Neural cell (in vitro differentiated cells): ENCODE measurements around the gene TTLL1. TPM values are rescaled to one million over a fixed set of nuclear protein-coding genes. Genes with fewer than 3 reads are reported as not detected.

Experiments
- H2AFZ ChIP-seq: fragments of 200-600, 300-800 bp; sonication (generic), shearing (Covaris generic); 2 replicates; pipeline ENCODE4 v1.6.0; 2014; ENCODE audit warnings: low read depth, mild to moderate bottlenecking, antibody characterized with exemption, low read length, moderate library complexity
- H3F3A ChIP-seq: fragments of 200-600 bp; shearing (Covaris generic); 2 replicates; pipeline ENCODE4 v1.6.1; 2016; ENCODE audit warnings: mild to moderate bottlenecking, moderate library complexity, mixed read lengths, antibody characterized with exemption, low read length; ENCODE audit not compliant: insufficient read depth, poor library complexity, severe bottlenecking
- H3K27ac ChIP-seq: fragments of 200-600, 300-800 bp; sonication (generic), shearing (Covaris generic); 2 replicates; pipeline ENCODE4 v1.5.1; 2014; ENCODE audit warnings: mild to moderate bottlenecking, low read length, moderate library complexity
- H3K27me3 ChIP-seq: fragments of 300-800, 200-600 bp; sonication (generic), shearing (Covaris generic); 2 replicates; pipeline ENCODE4 v1.6.0; 2014; ENCODE audit warnings: mild to moderate bottlenecking, low read depth, low read length, moderate library complexity; ENCODE audit not compliant: insufficient read depth
- H3K36me3 ChIP-seq: fragments of 300-800, 200-600 bp; sonication (generic), shearing (Covaris generic); 2 replicates; pipeline ENCODE4 v1.5.1; 2014; ENCODE audit warnings: mild to moderate bottlenecking, antibody characterized with exemption, low read length, moderate library complexity; ENCODE audit not compliant: insufficient read depth
- H3K4me2 ChIP-seq: fragments of 300-800, 200-600 bp; sonication (generic), shearing (Covaris generic); 2 replicates; pipeline ENCODE4 v1.6.0; 2014; ENCODE audit warnings: mild to moderate bottlenecking, low read length
- H3K4me3 ChIP-seq: fragments of 300-800, 200-600 bp; sonication (generic), shearing (Covaris generic); 2 replicates; pipeline ENCODE4 v1.5.1; 2014; ENCODE audit warnings: mild to moderate bottlenecking, low read length, moderate library complexity
- H3K79me2 ChIP-seq: fragments of 200-600 bp; shearing (Covaris generic); replicated peaks from 2 replicates; pipeline ENCODE4 v1.6.0; 2014; ENCODE audit warnings: mild to moderate bottlenecking, low read length, moderate library complexity; ENCODE audit not compliant: insufficient read depth
- H3K9ac ChIP-seq: fragments of 300-800, 200-600 bp; sonication (generic), shearing (Covaris generic); 2 replicates; pipeline ENCODE4 v1.6.1; 2016; ENCODE audit warnings: mild to moderate bottlenecking, low read length, mixed read lengths
- H3K9me2 ChIP-seq: fragments of 200-600 bp; shearing (Covaris generic); 2 replicates; pipeline ENCODE4 v1.6.1; 2016; ENCODE audit warnings: mild to moderate bottlenecking, low read length, mixed read lengths; ENCODE audit not compliant: insufficient read depth
- H3K9me3 ChIP-seq: fragments of 200-600, 300-800 bp; sonication (generic), shearing (Covaris generic); 2 replicates; pipeline ENCODE4 v1.6.1; 2016; ENCODE audit warnings: mild to moderate bottlenecking, mixed run types, low read length, moderate library complexity, mixed read lengths
- H4K20me1 ChIP-seq: fragments of 200-600 bp; shearing (Covaris generic); 2 replicates; pipeline ENCODE4 v1.6.1; 2016; ENCODE audit warnings: mild to moderate bottlenecking, mixed run types; ENCODE audit not compliant: insufficient read depth
- EP300 ChIP-seq: fragments of 450-650 bp; conservative IDR thresholded peaks from 2 replicates; pipeline ENCODE4 v1.6.1; 2014; ENCODE audit warnings: antibody characterized with exemption, mild to moderate bottlenecking, moderate library complexity; ENCODE audit not compliant: poor library complexity, severe bottlenecking
- EZH2 ChIP-seq: fragments of 200-600, 300-800 bp; shearing (Covaris generic), sonication (generic); IDR thresholded peaks from 2 replicates; pipeline ENCODE4 v1.6.1; 2014; ENCODE audit warnings: antibody characterized with exemption, low read length, borderline replicate concordance, mild to moderate bottlenecking; ENCODE audit not compliant: insufficient read depth, poor library complexity, severe bottlenecking
- MXI1 ChIP-seq: fragments of 450-650 bp; conservative IDR thresholded peaks from 2 replicates; pipeline ENCODE4 v1.6.1; 2014; ENCODE audit warnings: antibody characterized with exemption, mild to moderate bottlenecking; ENCODE audit not compliant: poor library complexity, severe bottlenecking
- POLR2AphosphoS5 ChIP-seq: IDR thresholded peaks from 2 replicates; pipeline ENCODE4 v1.6.1; 2012
- RAD21 ChIP-seq: fragments of 450-650 bp; conservative IDR thresholded peaks from 2 replicates; pipeline ENCODE4 v1.6.1; 2014; ENCODE audit warnings: antibody characterized with exemption, mild to moderate bottlenecking, moderate library complexity
- SMC3 ChIP-seq: fragments of 450-650 bp; conservative IDR thresholded peaks from 2 replicates; pipeline ENCODE4 v1.6.1; 2014; ENCODE audit warnings: antibody characterized with exemption, mild to moderate bottlenecking, moderate library complexity; ENCODE audit not compliant: poor library complexity
- TAF1 ChIP-seq: IDR thresholded peaks from 2 replicates; pipeline ENCODE4 v1.6.1; 2012; ENCODE audit warnings: low read depth
- polyA plus RNA-seq: library from polyadenylated mRNA; depleted of rRNA; stranded (reverse); fragments of >200 nt; gene quantifications from 2 replicates; pipeline ENCODE4 v1.2.3, GENCODE V29; 2014
- TF ChIP-seq, protein P1 (sequence below): IDR thresholded peaks from 2 replicates; pipeline ENCODE4 v1.6.1; 2012; ENCODE audit warnings: borderline replicate concordance
- TF ChIP-seq, protein P2 (sequence below): fragments of 450-650 bp; IDR thresholded peaks from 2 replicates; pipeline ENCODE4 v1.5.1; 2014; ENCODE audit warnings: antibody characterized with exemption, mild to moderate bottlenecking, moderate library complexity; ENCODE audit not compliant: poor library complexity, severe bottlenecking

TTLL1 gene
- polyA plus RNA-seq, 1 donor from 2014 or later: 36.3 TPM

- Histone ChIP-seq H2AFZ (no peak overlapping the region), H3K9me2 (no peaks in the 10 kb centered on the region), H3K36me3 (no peaks in the 10 kb centered on the region), H3F3A (no peaks in the 10 kb centered on the region), H3K4me3 (no peak overlapping the region), H3K9ac (no peak overlapping the region), H3K79me2 (no peaks in the 10 kb centered on the region), H4K20me1 (no peaks in the 10 kb centered on the region), H3K9me3 (no peaks in the 10 kb centered on the region), H3K4me2 (no peak overlapping the region), H3K27me3 (no peaks in the 10 kb centered on the region), H3K27ac (no peak overlapping the region)
- TF ChIP-seq EP300 (no peak), POLR2AphosphoS5 (no peak), SMC3 (no peak), EZH2 (no peak), RAD21 (no peak), TAF1 (no peak), MXI1 (no peak)
- TF ChIP-seq, protein P1, sequence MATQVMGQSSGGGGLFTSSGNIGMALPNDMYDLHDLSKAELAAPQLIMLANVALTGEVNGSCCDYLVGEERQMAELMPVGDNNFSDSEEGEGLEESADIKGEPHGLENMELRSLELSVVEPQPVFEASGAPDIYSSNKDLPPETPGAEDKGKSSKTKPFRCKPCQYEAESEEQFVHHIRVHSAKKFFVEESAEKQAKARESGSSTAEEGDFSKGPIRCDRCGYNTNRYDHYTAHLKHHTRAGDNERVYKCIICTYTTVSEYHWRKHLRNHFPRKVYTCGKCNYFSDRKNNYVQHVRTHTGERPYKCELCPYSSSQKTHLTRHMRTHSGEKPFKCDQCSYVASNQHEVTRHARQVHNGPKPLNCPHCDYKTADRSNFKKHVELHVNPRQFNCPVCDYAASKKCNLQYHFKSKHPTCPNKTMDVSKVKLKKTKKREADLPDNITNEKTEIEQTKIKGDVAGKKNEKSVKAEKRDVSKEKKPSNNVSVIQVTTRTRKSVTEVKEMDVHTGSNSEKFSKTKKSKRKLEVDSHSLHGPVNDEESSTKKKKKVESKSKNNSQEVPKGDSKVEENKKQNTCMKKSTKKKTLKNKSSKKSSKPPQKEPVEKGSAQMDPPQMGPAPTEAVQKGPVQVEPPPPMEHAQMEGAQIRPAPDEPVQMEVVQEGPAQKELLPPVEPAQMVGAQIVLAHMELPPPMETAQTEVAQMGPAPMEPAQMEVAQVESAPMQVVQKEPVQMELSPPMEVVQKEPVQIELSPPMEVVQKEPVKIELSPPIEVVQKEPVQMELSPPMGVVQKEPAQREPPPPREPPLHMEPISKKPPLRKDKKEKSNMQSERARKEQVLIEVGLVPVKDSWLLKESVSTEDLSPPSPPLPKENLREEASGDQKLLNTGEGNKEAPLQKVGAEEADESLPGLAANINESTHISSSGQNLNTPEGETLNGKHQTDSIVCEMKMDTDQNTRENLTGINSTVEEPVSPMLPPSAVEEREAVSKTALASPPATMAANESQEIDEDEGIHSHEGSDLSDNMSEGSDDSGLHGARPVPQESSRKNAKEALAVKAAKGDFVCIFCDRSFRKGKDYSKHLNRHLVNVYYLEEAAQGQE: no peak
- TF ChIP-seq, protein P2, sequence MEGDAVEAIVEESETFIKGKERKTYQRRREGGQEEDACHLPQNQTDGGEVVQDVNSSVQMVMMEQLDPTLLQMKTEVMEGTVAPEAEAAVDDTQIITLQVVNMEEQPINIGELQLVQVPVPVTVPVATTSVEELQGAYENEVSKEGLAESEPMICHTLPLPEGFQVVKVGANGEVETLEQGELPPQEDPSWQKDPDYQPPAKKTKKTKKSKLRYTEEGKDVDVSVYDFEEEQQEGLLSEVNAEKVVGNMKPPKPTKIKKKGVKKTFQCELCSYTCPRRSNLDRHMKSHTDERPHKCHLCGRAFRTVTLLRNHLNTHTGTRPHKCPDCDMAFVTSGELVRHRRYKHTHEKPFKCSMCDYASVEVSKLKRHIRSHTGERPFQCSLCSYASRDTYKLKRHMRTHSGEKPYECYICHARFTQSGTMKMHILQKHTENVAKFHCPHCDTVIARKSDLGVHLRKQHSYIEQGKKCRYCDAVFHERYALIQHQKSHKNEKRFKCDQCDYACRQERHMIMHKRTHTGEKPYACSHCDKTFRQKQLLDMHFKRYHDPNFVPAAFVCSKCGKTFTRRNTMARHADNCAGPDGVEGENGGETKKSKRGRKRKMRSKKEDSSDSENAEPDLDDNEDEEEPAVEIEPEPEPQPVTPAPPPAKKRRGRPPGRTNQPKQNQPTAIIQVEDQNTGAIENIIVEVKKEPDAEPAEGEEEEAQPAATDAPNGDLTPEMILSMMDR: no peak
Observed at GRCh38 chr22:43118953-43119458, 29.8 kb upstream of the TTLL1 start.

GRCh38 chr22:43118024-43118849, 29.0 kb upstream of the TTLL1 start:
- Histone ChIP-seq H3K36me3 (no peaks in the 10 kb centered on the region), H3K9me3 (no peaks in the 10 kb centered on the region), H3K27ac (no peak overlapping the region), H3K9me2 (no peaks in the 10 kb centered on the region), H3K4me2 (no peak overlapping the region), H3K27me3 (no peaks in the 10 kb centered on the region), H3F3A (no peaks in the 10 kb centered on the region), H3K4me3 (no peak overlapping the region), H4K20me1 (no peaks in the 10 kb centered on the region), H3K9ac (no peak overlapping the region), H3K79me2 (no peaks in the 10 kb centered on the region), H2AFZ (no peak overlapping the region)
- TF ChIP-seq POLR2AphosphoS5 (no peak), RAD21 (no peak), MXI1 (no peak), EZH2 (no peak), SMC3 (no peak), TAF1 (no peak), EP300 (no peak)
- TF ChIP-seq, protein P1: no peak
